Jurkat, Clone E6-1 (cell line): ENCODE data around the gene PARL. TPM values are rescaled to one million over a fixed set of nuclear protein-coding genes. Genes with fewer than 3 reads are reported as not detected.

Source experiments
- DNase-seq: peaks from one replicate; pipeline ENCODE4 v3.0.0-alpha.2; 2011; ENCODE audit warnings: low read depth, low spot score
- H3K4me3 ChIP-seq: 2 replicates; pipeline ENCODE4 v1.5.1; 2011; ENCODE audit warnings: mild to moderate bottlenecking, low read length, control low read depth, moderate library complexity
- polyA plus RNA-seq: library from polyadenylated mRNA; unstranded; fragments of >200 nt; gene quantifications from one replicate; pipeline ENCODE4 v1.2.1, GENCODE V29; 2012; ENCODE audit warnings: missing spikeins; ENCODE audit not compliant: insufficient read length, insufficient read depth

The PARL gene
- polyA plus RNA-seq = 93.0 TPM

- DNase-seq = peak; percentile 88
These were observed at the start of gene PARL for GRCh38 chr3:183884427-183885296. Gene PARL, minus strand, starts transcription at chr3:183884880. Its CDS starts 34 bp downstream, at chr3:183884846.

GRCh38 chr3:183933160-183933559, 48.5 kb upstream of the PARL start:
- no peak for DNase-seq
- no peak overlapping the region for H3K4me3 ChIP-seq

More at GRCh38 chr3:183884427-183885296, at the start of gene PARL:
- H3K4me3 ChIP-seq = peak within 1 kb of the TSS; percentile 78

- DNase-seq = no peak
- no peak overlapping the region for H3K4me3 ChIP-seq
These were observed 47.2 kb upstream of the PARL start for GRCh38 chr3:183931881-183932280.

DNA sequence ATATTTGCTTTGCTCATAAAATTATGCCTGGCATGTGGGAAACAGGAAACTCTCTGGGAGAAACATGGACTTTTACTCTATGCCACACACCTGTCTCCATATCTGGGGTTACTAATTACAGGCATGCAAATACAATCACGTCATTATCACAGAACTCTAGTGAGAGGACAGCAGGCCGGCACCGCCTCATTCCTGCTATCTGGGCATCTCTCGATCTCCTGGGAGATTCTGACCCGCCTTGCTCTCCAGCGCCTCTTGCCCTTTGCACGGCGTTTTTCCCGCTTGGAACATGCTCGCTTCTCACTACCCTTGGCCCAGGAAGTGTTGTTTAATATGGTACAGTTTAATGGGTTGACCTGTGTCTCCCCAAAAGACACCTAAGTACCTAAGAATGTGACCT, 45.4 kb upstream of the PARL start:
- no peak overlapping the region for H3K4me3 ChIP-seq
- DNase-seq = no peak

DNA sequence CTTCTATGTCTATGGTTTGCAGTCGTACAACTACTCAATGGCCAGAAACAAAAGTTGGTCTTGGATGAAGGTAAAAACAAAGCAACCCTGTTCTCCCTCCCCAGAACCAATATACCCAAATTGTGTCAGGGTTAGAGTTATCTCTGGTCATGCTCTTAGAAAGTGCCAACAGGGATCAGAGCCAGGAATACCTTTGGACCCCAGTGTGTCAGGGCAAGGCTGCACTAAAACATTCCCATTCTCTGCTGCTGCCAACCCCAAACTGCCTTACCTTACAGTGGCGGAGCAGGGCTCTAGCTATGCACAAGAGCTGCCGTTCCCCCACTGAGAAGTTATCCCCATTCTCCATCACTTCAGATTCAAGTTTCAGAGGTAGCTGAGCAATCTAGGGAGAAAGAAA, 42.4 kb upstream of the PARL start:
- H3K4me3 ChIP-seq = no peak overlapping the region
- DNase-seq = no peak

DNA sequence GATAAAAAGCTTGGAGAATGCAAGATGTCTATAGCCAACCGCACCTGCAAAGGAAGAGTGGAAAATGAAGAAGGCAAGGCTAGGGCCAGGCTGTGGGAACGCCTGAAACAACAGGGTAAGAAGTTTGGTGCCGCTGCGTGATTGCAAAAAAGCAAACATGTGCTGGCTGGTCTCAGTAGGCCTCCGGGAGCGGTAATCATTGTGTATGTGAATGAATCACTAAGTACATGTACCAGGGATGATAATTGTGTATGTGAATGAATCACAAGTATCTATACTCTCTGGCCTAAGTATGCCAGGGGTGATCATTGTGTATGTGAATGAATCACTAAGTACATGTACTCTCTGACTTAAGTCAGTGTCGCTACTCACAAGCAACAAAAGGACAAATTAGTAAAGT, 40.3 kb upstream of the PARL start:
- H3K4me3 ChIP-seq = no peak overlapping the region
- DNase-seq = no peak

GRCh38 chr3:183924543-183924942, 39.9 kb upstream of the PARL start:
- no peak overlapping the region for H3K4me3 ChIP-seq
- no peak for DNase-seq

- H3K4me3 ChIP-seq = no peak overlapping the region
- no peak for DNase-seq
These were observed 37.7 kb upstream of the PARL start for GRCh38 chr3:183922421-183922820.

GRCh38 chr3:183921096-183921495, 36.4 kb upstream of the PARL start:
- no peak overlapping the region for H3K4me3 ChIP-seq
- DNase-seq = no peak

DNA sequence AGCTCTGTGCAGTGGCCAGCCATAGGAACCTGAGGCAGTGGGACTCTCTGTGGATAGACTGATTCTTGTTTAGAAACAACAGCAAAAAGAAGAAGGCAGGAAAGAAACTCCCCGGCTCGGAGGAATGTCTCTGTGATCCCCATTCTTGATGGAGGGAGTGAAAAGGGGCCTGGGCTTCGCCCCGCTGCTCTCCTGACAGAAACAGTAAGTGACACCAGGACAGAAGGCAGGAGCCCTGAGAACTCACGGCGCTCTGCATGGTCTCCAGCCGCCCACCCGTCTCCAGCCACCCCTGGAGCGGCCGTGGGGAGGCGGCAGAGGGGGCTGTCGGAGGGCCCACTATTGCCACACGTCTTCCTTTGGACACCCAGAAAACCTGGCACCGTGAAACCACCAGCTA, 35.7 kb upstream of the PARL start:
- no peak overlapping the region for H3K4me3 ChIP-seq
- no peak for DNase-seq

DNA sequence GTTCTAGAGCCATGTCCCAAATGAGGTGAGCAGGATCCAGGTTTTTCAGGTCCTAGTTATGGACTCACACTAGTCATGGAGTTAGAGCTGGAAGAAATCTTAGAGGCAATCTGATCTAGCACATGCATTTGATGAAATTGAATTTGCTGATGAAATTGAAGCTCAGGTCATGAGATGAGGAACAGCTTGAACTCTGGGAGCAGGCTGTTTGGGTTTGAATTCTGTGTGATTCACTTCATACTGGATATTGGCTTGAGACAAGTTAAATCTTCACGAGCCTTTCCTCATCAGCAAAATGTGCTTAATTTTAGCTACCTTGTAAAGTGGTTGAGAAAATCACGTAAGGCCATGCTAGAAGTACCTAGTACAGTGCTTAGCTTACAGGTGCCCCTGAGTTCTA, 33.5 kb upstream of the PARL start:
- H3K4me3 ChIP-seq = no peak overlapping the region
- no peak for DNase-seq

GRCh38 chr3:183917776-183918175, 33.1 kb upstream of the PARL start:
- H3K4me3 ChIP-seq = no peak overlapping the region
- DNase-seq = no peak

DNA sequence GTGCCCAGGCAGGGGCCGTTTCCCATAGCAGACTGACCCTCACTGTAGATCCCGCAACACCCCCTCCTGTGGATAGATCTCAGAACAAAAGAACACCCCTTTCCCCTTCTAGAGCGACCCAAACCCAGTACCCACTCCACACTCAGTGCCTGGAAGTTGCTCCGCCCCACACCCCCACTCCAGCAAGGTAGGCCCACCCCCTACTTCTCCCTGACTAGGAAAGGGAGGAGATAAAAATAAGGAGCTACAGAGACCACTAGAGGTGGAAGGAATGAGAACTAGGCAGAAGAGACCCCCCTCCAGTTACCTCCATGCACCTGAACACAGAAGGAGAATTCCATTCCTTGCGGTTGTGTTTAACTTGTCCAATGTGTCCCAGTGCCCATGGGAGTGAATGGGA, 30.2 kb upstream of the PARL start:
- no peak overlapping the region for H3K4me3 ChIP-seq
- no peak for DNase-seq

GRCh38 chr3:183913580-183913920, 28.9 kb upstream of the PARL start:
- no peak overlapping the region for H3K4me3 ChIP-seq
- no peak for DNase-seq

DNA sequence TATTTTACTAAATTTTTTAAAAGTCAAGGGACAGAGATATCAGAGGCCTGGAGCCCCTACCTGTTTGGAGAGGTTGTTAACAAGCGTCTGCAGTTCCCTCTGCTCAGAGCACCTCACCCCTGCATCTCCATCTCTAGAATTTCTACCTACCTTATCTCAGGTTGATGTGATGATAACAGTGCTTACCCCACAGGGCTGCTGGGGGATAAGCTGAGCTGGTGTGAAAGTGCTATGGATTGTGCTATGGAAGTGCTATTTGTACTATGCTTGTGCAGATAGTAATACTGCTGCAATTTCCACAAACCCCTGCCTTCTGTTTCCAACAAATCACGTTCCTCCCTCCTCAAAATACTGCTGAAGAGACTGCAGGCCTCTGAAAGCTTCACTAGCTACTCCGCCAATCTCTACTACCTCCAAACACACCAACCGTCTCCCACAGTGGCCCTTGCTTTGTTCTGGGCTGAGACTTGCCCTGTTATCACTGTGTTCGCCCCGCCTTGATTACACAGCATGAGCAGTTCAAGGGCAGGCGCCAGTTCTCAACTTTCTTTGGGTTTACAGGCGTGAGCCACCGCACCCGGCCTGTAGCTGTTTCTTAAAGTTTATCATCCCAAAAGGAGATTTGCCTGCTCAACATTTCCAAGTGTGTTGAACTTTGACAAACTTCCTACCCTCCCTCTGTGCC, 28.4 kb upstream of the PARL start:
- DNase-seq = no peak
- H3K4me3 ChIP-seq = no peak overlapping the region

DNA sequence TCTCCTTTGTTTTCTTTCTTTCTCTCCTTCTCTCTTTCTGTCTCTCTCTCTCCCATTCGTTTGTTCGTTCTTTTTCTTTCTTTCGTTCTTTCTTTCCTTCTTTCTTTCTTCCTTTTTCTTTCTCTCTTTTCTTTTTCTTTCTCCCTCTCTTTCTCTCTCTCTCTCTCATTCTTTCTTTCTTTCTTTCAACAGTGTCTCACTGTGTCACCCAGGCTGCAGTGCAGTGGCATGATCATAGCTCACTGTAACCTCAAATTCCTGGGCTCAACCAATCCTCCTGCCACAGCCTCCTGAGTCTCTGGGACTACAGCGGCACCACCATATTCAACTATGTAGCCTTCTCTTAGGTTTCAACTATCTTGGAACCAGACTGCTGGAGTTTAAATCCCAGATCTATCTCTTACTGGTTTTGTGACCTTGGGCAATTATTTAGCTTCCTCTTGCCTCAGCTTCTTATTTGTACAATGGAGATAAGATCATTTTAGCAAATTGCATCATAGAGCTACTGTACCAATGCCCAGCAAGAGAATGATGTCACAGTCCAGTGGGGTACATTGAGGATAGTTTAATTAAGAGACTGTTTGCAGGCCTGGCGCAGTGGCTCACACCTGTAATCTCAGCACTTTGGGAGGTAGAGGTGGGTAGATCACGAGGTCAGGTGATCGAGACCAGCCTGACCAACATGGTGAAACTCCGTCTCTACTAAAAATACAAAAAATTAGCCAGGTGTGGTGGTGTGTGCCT, 27.3 kb upstream of the PARL start:
- DNase-seq = no peak
- H3K4me3 ChIP-seq = no peak overlapping the region

DNA sequence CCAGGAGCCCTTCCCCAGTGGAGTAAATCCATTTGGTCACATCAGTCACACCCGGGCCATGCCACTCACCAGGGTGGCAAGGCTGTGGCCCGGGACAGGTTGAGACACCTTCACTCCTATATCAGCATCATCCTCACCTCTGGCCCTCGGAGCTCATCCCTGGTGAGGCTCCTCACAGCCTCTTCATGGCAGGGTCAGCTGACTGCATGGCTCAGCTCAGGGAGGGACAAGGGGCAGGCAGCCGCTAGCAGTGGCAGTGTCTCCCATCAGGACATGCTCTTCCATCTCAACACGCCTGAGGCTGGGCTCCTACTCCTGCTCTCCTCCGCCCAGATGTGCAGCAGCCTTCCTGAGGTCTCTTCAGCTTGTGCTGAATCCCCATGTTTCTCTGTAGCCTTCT, 26.4 kb upstream of the PARL start:
- no peak for DNase-seq
- no peak overlapping the region for H3K4me3 ChIP-seq

DNA sequence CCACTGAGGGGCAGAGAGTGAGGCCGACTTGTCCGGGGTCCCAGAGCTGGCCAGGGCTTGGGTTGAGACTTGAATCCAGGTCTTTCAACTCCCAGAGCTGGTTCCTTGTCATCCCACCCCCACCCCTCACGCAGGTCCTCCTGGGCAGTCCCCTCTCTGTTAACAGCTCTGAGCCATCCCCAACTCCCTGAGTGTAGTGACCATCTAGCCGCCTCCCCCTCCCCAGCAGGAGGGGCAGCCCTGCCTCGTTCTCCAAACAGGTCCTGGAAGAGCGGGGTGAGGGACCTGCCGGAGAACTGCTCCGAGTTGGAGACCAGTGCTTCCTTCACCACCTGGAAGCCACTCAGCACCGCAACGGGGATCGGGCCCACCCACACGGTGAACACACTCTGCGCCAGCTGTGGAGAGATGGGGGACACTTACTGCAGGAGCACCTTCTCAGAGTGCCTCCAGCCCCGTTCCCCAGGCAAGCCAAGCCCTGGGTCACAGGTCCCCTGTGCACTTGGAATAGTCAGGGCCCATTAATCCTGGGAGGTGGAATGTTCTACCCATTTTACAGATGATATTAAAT, 24.4 kb upstream of the PARL start:
- DNase-seq = no peak
- no peak overlapping the region for H3K4me3 ChIP-seq

DNA sequence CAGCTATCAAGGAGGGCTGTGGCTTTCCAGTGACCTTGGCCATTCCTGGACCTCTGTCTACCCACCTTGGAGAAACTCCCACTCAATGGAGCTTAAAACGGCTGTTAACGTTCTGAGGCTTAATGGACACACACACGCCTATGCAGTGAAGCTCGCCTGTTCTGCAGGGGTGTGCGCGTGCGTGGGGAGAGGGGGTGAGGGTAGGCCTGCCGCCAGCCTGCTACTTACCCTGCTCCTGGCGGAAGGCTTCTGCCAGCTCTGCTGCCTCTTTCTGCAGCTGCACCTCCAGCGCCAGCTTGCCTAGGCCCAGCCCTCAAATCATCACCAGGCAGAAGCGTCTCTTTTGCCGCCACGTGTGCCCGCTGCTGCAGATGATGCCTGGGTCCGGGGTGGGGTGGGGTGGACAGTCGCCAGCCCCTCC, 23.2 kb upstream of the PARL start:
- H3K4me3 ChIP-seq = no peak overlapping the region
- no peak for DNase-seq

GRCh38 chr3:183907176-183907575, 22.5 kb upstream of the PARL start:
- no peak for DNase-seq
- no peak overlapping the region for H3K4me3 ChIP-seq
